GM23338 (cell line): Measurements from ENCODE around the gene DMRTC2. TPM values are rescaled to one million over a fixed set of nuclear protein-coding genes. Genes with fewer than 3 reads are reported as not detected.

Experiments
- ATAC-seq: fragments of 200-7000 bp; cut with Tn5 transposase; 3 replicates; pipeline ENCODE4 v1.9.1; 2020
- DNase-seq: peaks from one replicate; pipeline ENCODE4 v3.0.0-alpha.2; 2015; ENCODE audit warnings: low spot score
- H2AFZ ChIP-seq: fragments of 200-600 bp; sonication (generic); 2 replicates; pipeline ENCODE4 v1.8.0; 2016; ENCODE audit warnings: antibody characterized with exemption, mild to moderate bottlenecking, moderate library complexity
- H3F3A ChIP-seq: fragments of 200-600 bp; sonication (generic); replicated peaks from 2 replicates; pipeline ENCODE4 v1.8.0; 2017; ENCODE audit warnings: antibody characterized with exemption, mixed run types, low read depth
- H3K27ac ChIP-seq: fragments of 200-600 bp; sonication (generic); 2 replicates; pipeline ENCODE4 v1.6.1; 2016; ENCODE audit warnings: low read depth
- H3K27me3 ChIP-seq: fragments of 200-600 bp; sonication (generic); 2 replicates; pipeline ENCODE4 v1.8.0; 2016; ENCODE audit warnings: mild to moderate bottlenecking, mixed run types, moderate library complexity; ENCODE audit not compliant: insufficient read depth
- H3K36me3 ChIP-seq: fragments of 200-600 bp; sonication (generic); 2 replicates; pipeline ENCODE4 v1.8.0; 2016; ENCODE audit warnings: mild to moderate bottlenecking; ENCODE audit not compliant: insufficient read depth
- H3K4me1 ChIP-seq: fragments of 200-600 bp; sonication (generic); 2 replicates; pipeline ENCODE4 v1.8.0; 2016; ENCODE audit warnings: mild to moderate bottlenecking, moderate library complexity; ENCODE audit not compliant: insufficient read depth
- H3K4me2 ChIP-seq: fragments of 200-600 bp; sonication (generic); 2 replicates; pipeline ENCODE4 v1.7.1; 2017; ENCODE audit warnings: mixed run types
- H3K4me3 ChIP-seq: fragments of 200-600 bp; sonication (generic); 2 replicates; pipeline ENCODE4 v1.6.1; 2016; ENCODE audit warnings: mixed run types
- H3K79me2 ChIP-seq: fragments of 200-600 bp; sonication (generic); replicated peaks from 2 replicates; pipeline ENCODE4 v1.8.0; 2017; ENCODE audit warnings: mild to moderate bottlenecking; ENCODE audit not compliant: insufficient read depth
- H3K9me2 ChIP-seq: fragments of 200-600 bp; sonication (generic); 2 replicates; pipeline ENCODE4 v1.8.0; 2017; ENCODE audit not compliant: insufficient read depth
- H4K20me1 ChIP-seq: fragments of 200-600 bp; sonication (generic); replicated peaks from 2 replicates; pipeline ENCODE4 v1.8.0; 2017; ENCODE audit warnings: mild to moderate bottlenecking; ENCODE audit not compliant: insufficient read depth
- H3K27ac Mint-ChIP-seq: 2 replicates; pipeline ENCODE4 v1.8.0; 2020; ENCODE audit warnings: inconsistent platforms, mild to moderate bottlenecking, moderate library complexity, mixed read lengths
- H3K27me3 Mint-ChIP-seq: 3 replicates; pipeline ENCODE4 v1.8.0; 2022; ENCODE audit warnings: low read depth, mild to moderate bottlenecking, moderate library complexity, mixed read lengths, inconsistent platforms; ENCODE audit not compliant: insufficient read depth, poor library complexity
- H3K36me3 Mint-ChIP-seq: 3 replicates; pipeline ENCODE4 v1.8.0; 2021; ENCODE audit warnings: low read depth, mild to moderate bottlenecking, inconsistent platforms, moderate library complexity, mixed read lengths
- H3K4me1 Mint-ChIP-seq: 3 replicates; pipeline ENCODE4 v1.8.0; 2020; ENCODE audit warnings: mild to moderate bottlenecking, inconsistent platforms, mixed read lengths
- H3K4me3 Mint-ChIP-seq: 3 replicates; pipeline ENCODE4 v1.8.0; 2021; ENCODE audit warnings: moderate library complexity, mild to moderate bottlenecking, inconsistent platforms, mixed read lengths
- H3K9me3 Mint-ChIP-seq: 3 replicates; pipeline ENCODE4 v1.8.0; 2020; ENCODE audit warnings: moderate library complexity, mild to moderate bottlenecking, inconsistent platforms, mixed read lengths
- POLR2AphosphoS5 ChIP-seq: IDR thresholded peaks from 2 replicates; pipeline ENCODE4 v1.6.1; 2016; ENCODE audit warnings: antibody characterized with exemption, low read depth
- polyA plus RNA-seq: library from polyadenylated mRNA; unstranded; fragments of >200 nt; fragmentation: Nextera tagmentation; extraction: Ambion mirVana; gene quantifications from 2 replicates; pipeline ENCODE4 v1.2.1, GENCODE V29; 2016
- total RNA-seq: library from RNA; depleted of rRNA; stranded (reverse); fragments of >200 nt; shearing (Covaris generic); gene quantifications from 2 replicates; pipeline ENCODE4 v1.2.3, GENCODE V29; 2014
- TF ChIP-seq, protein P1 (sequence below): fragments of 250-450 bp; sonication (Bioruptor Pico); IDR thresholded peaks from 2 replicates; pipeline ENCODE4 v1.5.0; 2020; ENCODE audit warnings: mild to moderate bottlenecking, moderate library complexity
- TF ChIP-seq, protein P2 (sequence below), 2 experiments: fragments of 200-600 bp in 1 of 2; sonication (generic) in 1 of 2; conservative IDR thresholded peaks; 2 replicates each; pipeline versions ENCODE4 v1.5.1 to v1.6.1; 2016 to 2017; ENCODE audit warnings: antibody characterized with exemption in 2 of 2, low read depth in 2 of 2, mild to moderate bottlenecking in 2 of 2, moderate library complexity in 1 of 2

DMRTC2 gene
- total and polyA plus RNA-seq, 2 experiments from 2014 or later, result 0.21 TPM; not detected in 1

DNA sequence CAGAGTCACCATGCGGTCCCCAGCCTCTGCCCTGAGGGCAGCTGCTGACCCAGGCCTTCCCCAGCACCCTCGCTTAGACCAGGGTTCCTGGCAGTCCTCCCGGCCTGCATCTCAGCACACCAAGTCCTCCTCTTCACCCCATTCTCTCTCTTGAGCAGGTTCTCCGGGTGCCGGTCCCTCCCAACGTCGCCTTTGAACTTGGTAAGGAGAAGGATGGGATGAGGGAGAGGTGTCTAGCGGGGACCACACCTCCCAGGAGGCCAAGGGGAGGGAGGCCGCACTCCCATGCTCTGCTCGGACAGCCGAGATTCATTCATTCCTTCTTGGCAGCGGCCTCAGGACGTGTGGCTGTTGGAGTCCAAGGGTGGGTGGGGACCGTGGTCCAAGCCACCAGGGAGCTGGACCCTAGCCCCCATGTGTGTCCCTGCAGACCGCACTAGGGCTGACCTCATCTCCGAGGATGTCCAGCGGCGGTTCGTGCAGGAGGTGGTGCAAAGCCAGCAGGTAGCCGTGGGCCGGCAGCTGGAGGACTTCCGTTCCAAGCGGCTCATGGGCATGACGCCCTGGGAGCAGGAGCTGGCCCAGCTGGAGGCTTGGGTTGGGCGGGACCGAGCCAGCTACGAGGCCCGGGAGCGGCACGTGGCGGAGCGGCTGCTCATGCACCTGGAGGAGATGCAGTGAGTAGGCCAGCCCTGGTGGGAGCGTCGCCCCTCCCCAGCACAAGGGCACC, 47.5 kb downstream of the DMRTC2 start:
- Histone ChIP-seq H3K36me3 (no peaks in the 10 kb centered on the region), H3K4me3 (no peak overlapping the region), H3K27ac (no peak overlapping the region), H3K4me1 (peaks cover 13% of the 10 kb centered on the region), H3F3A (peaks cover 5% of the 10 kb centered on the region; the same call in 1 of the 2 replicates), H3K9me2 (no peaks in the 10 kb centered on the region), H4K20me1 (peaks cover 4% of the 10 kb centered on the region; the same call in 1 of the 2 replicates), H3K27me3 (no peaks in the 10 kb centered on the region), H3K4me2 (no peak overlapping the region), H2AFZ (no peak overlapping the region), H3K79me2 (no peaks in the 10 kb centered on the region)
- H3K27me3 Mint-ChIP-seq, result peaks cover 9% of the 10 kb centered on the region
- H3K27ac Mint-ChIP-seq, result no peak overlapping the region
- ATAC-seq (no peak), DNase-seq (no peak)
- no peak overlapping the region for H3K4me3 Mint-ChIP-seq
- TF ChIP-seq, protein P1, sequence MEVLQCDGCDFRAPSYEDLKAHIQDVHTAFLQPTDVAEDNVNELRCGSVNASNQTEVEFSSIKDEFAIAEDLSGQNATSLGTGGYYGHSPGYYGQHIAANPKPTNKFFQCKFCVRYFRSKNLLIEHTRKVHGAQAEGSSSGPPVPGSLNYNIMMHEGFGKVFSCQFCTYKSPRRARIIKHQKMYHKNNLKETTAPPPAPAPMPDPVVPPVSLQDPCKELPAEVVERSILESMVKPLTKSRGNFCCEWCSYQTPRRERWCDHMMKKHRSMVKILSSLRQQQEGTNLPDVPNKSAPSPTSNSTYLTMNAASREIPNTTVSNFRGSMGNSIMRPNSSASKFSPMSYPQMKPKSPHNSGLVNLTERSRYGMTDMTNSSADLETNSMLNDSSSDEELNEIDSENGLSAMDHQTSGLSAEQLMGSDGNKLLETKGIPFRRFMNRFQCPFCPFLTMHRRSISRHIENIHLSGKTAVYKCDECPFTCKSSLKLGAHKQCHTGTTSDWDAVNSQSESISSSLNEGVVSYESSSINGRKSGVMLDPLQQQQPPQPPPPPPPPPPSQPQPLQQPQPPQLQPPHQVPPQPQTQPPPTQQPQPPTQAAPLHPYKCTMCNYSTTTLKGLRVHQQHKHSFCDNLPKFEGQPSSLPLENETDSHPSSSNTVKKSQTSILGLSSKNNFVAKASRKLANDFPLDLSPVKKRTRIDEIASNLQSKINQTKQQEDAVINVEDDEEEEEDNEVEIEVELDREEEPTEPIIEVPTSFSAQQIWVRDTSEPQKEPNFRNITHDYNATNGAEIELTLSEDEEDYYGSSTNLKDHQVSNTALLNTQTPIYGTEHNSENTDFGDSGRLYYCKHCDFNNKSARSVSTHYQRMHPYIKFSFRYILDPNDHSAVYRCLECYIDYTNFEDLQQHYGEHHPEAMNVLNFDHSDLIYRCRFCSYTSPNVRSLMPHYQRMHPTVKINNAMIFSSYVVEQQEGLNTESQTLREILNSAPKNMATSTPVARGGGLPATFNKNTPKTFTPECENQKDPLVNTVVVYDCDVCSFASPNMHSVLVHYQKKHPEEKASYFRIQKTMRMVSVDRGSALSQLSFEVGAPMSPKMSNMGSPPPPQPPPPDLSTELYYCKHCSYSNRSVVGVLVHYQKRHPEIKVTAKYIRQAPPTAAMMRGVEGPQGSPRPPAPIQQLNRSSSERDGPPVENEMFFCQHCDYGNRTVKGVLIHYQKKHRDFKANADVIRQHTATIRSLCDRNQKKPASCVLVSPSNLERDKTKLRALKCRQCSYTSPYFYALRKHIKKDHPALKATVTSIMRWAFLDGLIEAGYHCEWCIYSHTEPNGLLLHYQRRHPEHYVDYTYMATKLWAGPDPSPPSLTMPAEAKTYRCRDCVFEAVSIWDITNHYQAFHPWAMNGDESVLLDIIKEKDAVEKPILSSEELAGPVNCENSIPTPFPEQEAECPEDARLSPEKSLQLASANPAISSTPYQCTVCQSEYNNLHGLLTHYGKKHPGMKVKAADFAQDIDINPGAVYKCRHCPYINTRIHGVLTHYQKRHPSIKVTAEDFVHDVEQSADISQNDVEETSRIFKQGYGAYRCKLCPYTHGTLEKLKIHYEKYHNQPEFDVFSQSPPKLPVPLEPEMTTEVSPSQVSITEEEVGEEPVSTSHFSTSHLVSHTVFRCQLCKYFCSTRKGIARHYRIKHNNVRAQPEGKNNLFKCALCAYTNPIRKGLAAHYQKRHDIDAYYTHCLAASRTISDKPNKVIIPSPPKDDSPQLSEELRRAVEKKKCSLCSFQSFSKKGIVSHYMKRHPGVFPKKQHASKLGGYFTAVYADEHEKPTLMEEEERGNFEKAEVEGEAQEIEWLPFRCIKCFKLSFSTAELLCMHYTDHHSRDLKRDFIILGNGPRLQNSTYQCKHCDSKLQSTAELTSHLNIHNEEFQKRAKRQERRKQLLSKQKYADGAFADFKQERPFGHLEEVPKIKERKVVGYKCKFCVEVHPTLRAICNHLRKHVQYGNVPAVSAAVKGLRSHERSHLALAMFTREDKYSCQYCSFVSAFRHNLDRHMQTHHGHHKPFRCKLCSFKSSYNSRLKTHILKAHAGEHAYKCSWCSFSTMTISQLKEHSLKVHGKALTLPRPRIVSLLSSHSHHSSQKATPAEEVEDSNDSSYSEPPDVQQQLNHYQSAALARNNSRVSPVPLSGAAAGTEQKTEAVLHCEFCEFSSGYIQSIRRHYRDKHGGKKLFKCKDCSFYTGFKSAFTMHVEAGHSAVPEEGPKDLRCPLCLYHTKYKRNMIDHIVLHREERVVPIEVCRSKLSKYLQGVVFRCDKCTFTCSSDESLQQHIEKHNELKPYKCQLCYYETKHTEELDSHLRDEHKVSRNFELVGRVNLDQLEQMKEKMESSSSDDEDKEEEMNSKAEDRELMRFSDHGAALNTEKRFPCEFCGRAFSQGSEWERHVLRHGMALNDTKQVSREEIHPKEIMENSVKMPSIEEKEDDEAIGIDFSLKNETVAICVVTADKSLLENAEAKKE (CRISPR knock-in tag), result no peak
- H3K36me3 Mint-ChIP-seq, result peaks cover 26% of the 10 kb centered on the region; the same call in 2 of the 3 replicates
- H3K4me1 Mint-ChIP-seq, result peaks cover 35% of the 10 kb centered on the region
- H3K9me3 Mint-ChIP-seq, result peaks cover 3% of the 10 kb centered on the region; the same call in 1 of the 3 replicates

- Mint-ChIP-seq H3K27me3 (peaks cover 13% of the 10 kb centered on the region), H3K4me3 (no peak overlapping the region), H3K27ac (peak overlapping the region; percentile 31; the same call in 1 of the 2 replicates), H3K9me3 (peaks cover 3% of the 10 kb centered on the region; the same call in 1 of the 3 replicates), H3K36me3 (peaks cover 23% of the 10 kb centered on the region; the same call in 2 of the 3 replicates), H3K4me1 (peaks cover 29% of the 10 kb centered on the region)
- Histone ChIP-seq H4K20me1 (peaks cover 3% of the 10 kb centered on the region; the same call in 1 of the 2 replicates), H2AFZ (no peak overlapping the region), H3K79me2 (no peaks in the 10 kb centered on the region), H3K27ac (no peak overlapping the region), H3K4me2 (no peak overlapping the region), H3K36me3 (no peaks in the 10 kb centered on the region), H3K27me3 (no peaks in the 10 kb centered on the region), H3F3A (peaks cover 5% of the 10 kb centered on the region; the same call in 1 of the 2 replicates), H3K4me1 (0 out of 2 replicates have a peak, but pooled peaks cover 6% of the 10 kb centered on the region), H3K4me3 (no peak overlapping the region), H3K9me2 (no peaks in the 10 kb centered on the region)
- DNase-seq (peak; percentile 63), ATAC-seq (peak; percentile 18)
- no peak for TF ChIP-seq POLR2AphosphoS5
- TF ChIP-seq, protein P2, sequence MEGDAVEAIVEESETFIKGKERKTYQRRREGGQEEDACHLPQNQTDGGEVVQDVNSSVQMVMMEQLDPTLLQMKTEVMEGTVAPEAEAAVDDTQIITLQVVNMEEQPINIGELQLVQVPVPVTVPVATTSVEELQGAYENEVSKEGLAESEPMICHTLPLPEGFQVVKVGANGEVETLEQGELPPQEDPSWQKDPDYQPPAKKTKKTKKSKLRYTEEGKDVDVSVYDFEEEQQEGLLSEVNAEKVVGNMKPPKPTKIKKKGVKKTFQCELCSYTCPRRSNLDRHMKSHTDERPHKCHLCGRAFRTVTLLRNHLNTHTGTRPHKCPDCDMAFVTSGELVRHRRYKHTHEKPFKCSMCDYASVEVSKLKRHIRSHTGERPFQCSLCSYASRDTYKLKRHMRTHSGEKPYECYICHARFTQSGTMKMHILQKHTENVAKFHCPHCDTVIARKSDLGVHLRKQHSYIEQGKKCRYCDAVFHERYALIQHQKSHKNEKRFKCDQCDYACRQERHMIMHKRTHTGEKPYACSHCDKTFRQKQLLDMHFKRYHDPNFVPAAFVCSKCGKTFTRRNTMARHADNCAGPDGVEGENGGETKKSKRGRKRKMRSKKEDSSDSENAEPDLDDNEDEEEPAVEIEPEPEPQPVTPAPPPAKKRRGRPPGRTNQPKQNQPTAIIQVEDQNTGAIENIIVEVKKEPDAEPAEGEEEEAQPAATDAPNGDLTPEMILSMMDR (conservative IDR thresholded peaks at IDR 0.05; ENCODE audit: low read depth in 2 of 2), result peak; percentile 29 to 58
These were observed 49.1 kb downstream of the DMRTC2 start for GRCh38 chr19:41893899-41894298.
